ENCODE results near the gene CNN1.

- TF ChIP-seq CTCF (IDR thresholded peaks at IDR 0.05 in 4 of 5, conservative IDR thresholded peaks at IDR 0.05 in 1 of 5) (no peak), POLR2A (IDR thresholded peaks at IDR 0.05) (no peak)
Measured at GRCh38 chr19:11534948-11535347, 3.7 kb upstream of the CNN1 start.
